Liver (tissue), 9 donors: ENCODE results near the gene RARS1. TPM values are rescaled to one million over a fixed set of nuclear protein-coding genes. Genes with fewer than 3 reads are reported as not detected.

Source experiments
- DNase-seq: peaks from one replicate; pipeline ENCODE4 v3.0.0-alpha.2; 2017; ENCODE audit warnings: low spot score
- H3K27ac ChIP-seq, 2 donors: one replicate each; pipeline ENCODE4 v1.7.0; 2013; ENCODE audit warnings: inconsistent platforms in 2 of 2, low read length in 2 of 2, control low read depth in 1 of 2, low read depth in 1 of 2, mild to moderate bottlenecking in 1 of 2
- H3K27me3 ChIP-seq, 4 donors: one replicate each; pipeline versions ENCODE4 v1.6.1 to v1.7.0; 2013; ENCODE audit warnings: low read length in 3 of 4, inconsistent platforms in 1 of 4, mild to moderate bottlenecking in 1 of 4, moderate library complexity in 1 of 4; ENCODE audit not compliant: control insufficient read depth in 4 of 4, insufficient read depth in 4 of 4
- H3K36me3 ChIP-seq, 4 donors: one replicate each; pipeline versions ENCODE4 v1.6.1 to v1.7.0; 2013; ENCODE audit warnings: low read length in 3 of 4, mild to moderate bottlenecking in 3 of 4, low read depth in 1 of 4, moderate library complexity in 1 of 4; ENCODE audit not compliant: control insufficient read depth in 4 of 4, insufficient read depth in 3 of 4
- H3K4me1 ChIP-seq, 4 donors: one replicate each; pipeline versions ENCODE4 v1.6.1 to v1.7.0; 2013; ENCODE audit warnings: low read length in 3 of 4, mild to moderate bottlenecking in 3 of 4, moderate library complexity in 1 of 4; ENCODE audit not compliant: control insufficient read depth in 4 of 4, insufficient read depth in 4 of 4
- H3K4me3 ChIP-seq, 3 donors: one replicate each; pipeline versions ENCODE4 v1.6.1 to v1.7.0; 2013; ENCODE audit warnings: low read length in 3 of 3, control low read depth in 1 of 3, low read depth in 1 of 3, mild to moderate bottlenecking in 1 of 3
- H3K9ac ChIP-seq, 2 donors: one replicate each; pipeline ENCODE4 v1.7.0; 2013; ENCODE audit warnings: low read length in 2 of 2, mild to moderate bottlenecking in 2 of 2, moderate library complexity in 2 of 2, control low read depth in 1 of 2, low read depth in 1 of 2
- H3K9me3 ChIP-seq, 4 donors: one replicate each; pipeline versions ENCODE4 v1.6.1 to v1.7.0; 2013; ENCODE audit warnings: low read length in 3 of 4; ENCODE audit not compliant: control insufficient read depth in 4 of 4
- ATF3 ChIP-seq: IDR thresholded peaks from 2 replicates; pipeline ENCODE4 v1.6.1; 2016; ENCODE audit warnings: antibody characterized with exemption
- CTCF ChIP-seq: fragments of 150-350 bp; IDR thresholded peaks from 2 replicates; pipeline ENCODE4 v1.5.1; 2017; ENCODE audit warnings: improper control_type of control experiment, low read depth, low read length; ENCODE audit not compliant: missing input control
- EGR1 ChIP-seq, 2 donors: IDR thresholded peaks; 2 replicates each; pipeline ENCODE4 v1.6.1; 2016 to 2018; ENCODE audit warnings: antibody characterized with exemption in 2 of 2, low read depth in 2 of 2
- FOXA1 ChIP-seq: IDR thresholded peaks from 2 replicates; pipeline ENCODE4 v1.6.1; 2016; ENCODE audit warnings: antibody characterized with exemption
- FOXA2 ChIP-seq: IDR thresholded peaks from 2 replicates; pipeline ENCODE4 v1.6.1; 2016; ENCODE audit warnings: antibody characterized with exemption
- GABPA ChIP-seq, 2 donors: IDR thresholded peaks in 1 of 2; conservative IDR thresholded peaks in 1 of 2; 2 replicates each; pipeline ENCODE4 v1.6.1; 2016; ENCODE audit warnings: antibody characterized with exemption in 2 of 2, mild to moderate bottlenecking in 1 of 2, moderate library complexity in 1 of 2
- HNF4A ChIP-seq, 2 donors: conservative IDR thresholded peaks; 2 replicates each; pipeline ENCODE4 v1.6.1; 2016; ENCODE audit warnings: antibody characterized with exemption in 2 of 2, mild to moderate bottlenecking in 2 of 2
- HNF4G ChIP-seq: IDR thresholded peaks from 2 replicates; pipeline ENCODE4 v1.6.1; 2016; ENCODE audit warnings: antibody characterized with exemption
- JUND ChIP-seq, 2 donors: IDR thresholded peaks; 2 replicates each; pipeline ENCODE4 v1.6.1; 2016; ENCODE audit warnings: antibody characterized with exemption in 2 of 2
- MAX ChIP-seq: IDR thresholded peaks from 2 replicates; pipeline ENCODE4 v1.6.1; 2016; ENCODE audit warnings: antibody characterized with exemption
- NR2F2 ChIP-seq: IDR thresholded peaks from 2 replicates; pipeline ENCODE4 v1.6.1; 2016; ENCODE audit warnings: antibody characterized with exemption
- RAD21 ChIP-seq, 2 donors: IDR thresholded peaks; 2 replicates each; pipeline ENCODE4 v1.6.1; 2016; ENCODE audit warnings: antibody characterized with exemption in 2 of 2, mild to moderate bottlenecking in 2 of 2
- REST ChIP-seq: IDR thresholded peaks from 2 replicates; pipeline ENCODE4 v1.6.1; 2016; ENCODE audit warnings: antibody characterized with exemption, mild to moderate bottlenecking
- RXRA ChIP-seq, 2 donors: IDR thresholded peaks; 2 replicates each; pipeline ENCODE4 v1.6.1; 2017 to 2018; ENCODE audit warnings: antibody characterized with exemption in 2 of 2, mild to moderate bottlenecking in 1 of 2
- SP1 ChIP-seq: IDR thresholded peaks from 2 replicates; pipeline ENCODE4 v1.6.1; 2018; ENCODE audit warnings: antibody characterized with exemption, mild to moderate bottlenecking
- TAF1 ChIP-seq: conservative IDR thresholded peaks from 2 replicates; pipeline ENCODE4 v1.6.1; 2016; ENCODE audit warnings: antibody characterized with exemption, mild to moderate bottlenecking
- YY1 ChIP-seq: IDR thresholded peaks from 2 replicates; pipeline ENCODE4 v1.6.1; 2016; ENCODE audit warnings: antibody characterized with exemption, mild to moderate bottlenecking
- ZBTB33 ChIP-seq: IDR thresholded peaks from 2 replicates; pipeline ENCODE4 v1.6.1; 2016; ENCODE audit warnings: antibody characterized with exemption
- WGBS: extraction: QIAGEN DNeasy Blood & Tissue Kit; methylation state at CpG from one replicate; pipeline ENCODE4 v1.1.7; 2013; 5-methylcytosine and 5-hydroxymethylcytosine counted together
- polyA plus RNA-seq, 2 donors: library from polyadenylated mRNA; stranded (reverse) in 1 of 2; unstranded in 1 of 2; fragments of 200-250 nt in 1 of 2; fragments of >200 nt in 1 of 2; fragmentation: Nextera tagmentation in 1 of 2; extraction: Ambion mirVana in 1 of 2; gene quantifications; one replicate each; pipeline versions ENCODE4 v1.2.1 to v1.2.3, GENCODE V29; 2013 to 2015
- total RNA-seq, 2 donors: library from RNA; depleted of rRNA; stranded (reverse); fragments of >200 nt; gene quantifications; one replicate each; pipeline ENCODE4 v1.2.3, GENCODE V29; 2014
- donor health status: healthy.
- donor health status: healthy.
- donor health status: healthy.
- donor health status: healthy.
- donor health status: healthy.

Gene RARS1
- total and polyA plus RNA-seq, 4 donors: 16.5 to 42.5 (median 30.1) TPM

GRCh38 chr5:168467755-168468330 lies 18.4 kb upstream of the RARS1 start (continued):
- no peak for TF ChIP-seq REST
- TF ChIP-seq YY1: no peak
- no peak for TF ChIP-seq SP1
- no peak for TF ChIP-seq FOXA1
- TF ChIP-seq HNF4G: no peak

GRCh38 chr5:168468836-168469235 lies 17.4 kb upstream of the RARS1 start:
- H3K4me3 ChIP-seq: no peak overlapping the region
- WGBS: 88% methylated on average over 8 of the region's 8 CpGs
- H3K27ac ChIP-seq: no peak overlapping the region
- peaks cover 10 to 76% (median 31%) of the 10 kb centered on the region in 4 donors for H3K36me3 ChIP-seq
- no peak overlapping the region for H3K9ac ChIP-seq
- H3K4me1 ChIP-seq: no peaks in the 10 kb centered on the region
- DNase-seq: no peak
- H3K9me3 ChIP-seq: no peaks in the 10 kb centered on the region
- H3K27me3 ChIP-seq: no peaks in the 10 kb centered on the region
- TF ChIP-seq GABPA (IDR thresholded peaks at IDR 0.05 in 1 of 2, conservative IDR thresholded peaks at IDR 0.05 in 1 of 2) (no peak), CTCF (no peak), YY1 (no peak), MAX (no peak), FOXA1 (no peak), ZBTB33 (no peak), ATF3 (no peak), RAD21 (IDR thresholded peaks at IDR 0.05) (no peak), SP1 (no peak), NR2F2 (no peak), JUND (IDR thresholded peaks at IDR 0.05) (no peak), HNF4A (conservative IDR thresholded peaks at IDR 0.05) (no peak), HNF4G (no peak), EGR1 (IDR thresholded peaks at IDR 0.05; ENCODE audit: low read depth in 2 of 2) (no peak), TAF1 (no peak), REST (no peak), FOXA2 (no peak), RXRA (IDR thresholded peaks at IDR 0.05) (no peak)
